OCI-LY3 (cell line): ENCODE data around the gene SH2D2A.
"Not testable (repeated sequence)": the region's sequence is repeated elsewhere in the genome, so short reads cannot be mapped to it uniquely, and the experiment has no call there.

Experiments used
- CTCF ChIP-seq: fragments of 200-600, 300-600 bp; sonication (generic); IDR thresholded peaks from 2 replicates; pipeline ENCODE4 v1.5.1; 2014; ENCODE audit warnings: antibody characterized with exemption, low read length, low read depth
- EZH2phosphoT487 ChIP-seq: fragments of 200-600 bp; shearing (Covaris generic); IDR thresholded peaks from 2 replicates; pipeline ENCODE4 v1.6.1; 2018; ENCODE audit warnings: antibody characterized with exemption, mixed run types, low read depth

- TF ChIP-seq CTCF, EZH2phosphoT487: not testable (repeated sequence)
Observed at GRCh38 chr1:156765136-156765535, 51.5 kb downstream of the SH2D2A start.
